Endothelial cell of hepatic sinusoid (primary cell): ENCODE results near the gene ASGR1.
"Not testable (repeated sequence)": the region's sequence is repeated elsewhere in the genome, so short reads cannot be mapped to it uniquely, and the experiment has no call there.

Source experiments
- in situ Hi-C: cut with HindIII; loops from 2 replicates; pipeline ENCODE4 v1.10.0; 2017; ENCODE audit warnings: low sequenced_read_pairs

The ASGR1 gene

DNA sequence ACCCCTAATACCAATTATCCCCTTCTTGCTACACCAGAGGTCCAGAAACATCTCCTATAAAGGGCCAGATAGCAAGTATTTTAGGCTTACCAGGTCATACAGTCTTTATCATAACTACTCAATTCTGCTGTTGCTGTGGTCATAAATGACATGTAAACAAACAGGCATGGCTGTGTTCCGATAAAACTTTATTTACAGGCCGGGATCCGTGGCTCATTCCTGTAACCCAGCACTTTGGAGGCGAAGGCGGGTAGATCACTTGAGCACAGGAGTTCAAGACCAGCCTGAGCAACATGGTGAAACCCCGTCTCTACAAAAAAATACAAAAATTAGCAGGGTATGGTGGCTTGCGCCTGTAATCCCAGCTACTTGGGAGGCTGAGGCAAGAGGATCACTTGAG is 12.3 kb downstream of the ASGR1 start:
- in situ Hi-C loops = no loop called here

DNA sequence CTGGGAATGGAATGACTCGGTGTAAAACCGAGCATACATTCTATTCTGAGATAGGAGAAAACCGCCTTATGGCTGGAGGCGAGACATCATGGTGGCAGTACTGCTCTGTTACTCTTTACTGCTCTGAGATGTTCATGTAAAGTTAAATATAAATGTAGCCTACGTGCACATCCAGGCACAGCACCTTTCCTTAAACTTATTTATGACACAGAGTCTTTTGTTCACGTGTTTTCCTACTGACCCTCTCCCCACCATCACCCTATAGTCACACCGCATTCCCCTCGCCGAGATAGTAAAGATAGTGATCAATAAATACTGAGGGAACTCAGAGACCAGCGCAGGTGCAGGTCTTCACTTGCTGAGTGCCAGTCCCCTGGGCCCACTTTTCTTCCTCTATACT is 19.6 kb downstream of the ASGR1 start:
- in situ Hi-C loops = not testable (repeated sequence)

GRCh38 chr17:7158424-7158823 is 20.7 kb downstream of the ASGR1 start:
- in situ Hi-C loops = not testable (repeated sequence)

GRCh38 chr17:7156342-7156940 is 22.7 kb downstream of the ASGR1 start:
- in situ Hi-C loops = no loop called here

DNA sequence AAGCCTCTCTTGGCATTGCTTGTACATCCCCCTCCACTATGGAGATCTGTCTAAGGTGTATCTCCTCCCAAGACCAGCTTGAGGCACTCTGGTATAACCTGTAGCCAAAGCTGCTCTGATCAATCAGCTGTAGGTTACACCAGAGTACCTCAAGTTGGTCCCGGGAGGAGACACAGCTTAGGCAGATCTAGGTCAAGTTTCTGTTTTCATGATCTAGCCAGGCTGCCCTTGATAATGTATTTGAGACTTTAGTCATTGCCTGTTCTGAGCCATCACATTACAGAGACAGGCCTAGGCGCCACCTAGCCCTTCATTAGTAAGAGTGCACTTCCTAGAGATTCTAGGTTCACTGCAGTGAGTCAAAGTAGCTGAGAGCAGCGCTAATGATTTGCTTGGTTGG is 31.4 kb downstream of the ASGR1 start:
- in situ Hi-C loops = no loop called here

DNA sequence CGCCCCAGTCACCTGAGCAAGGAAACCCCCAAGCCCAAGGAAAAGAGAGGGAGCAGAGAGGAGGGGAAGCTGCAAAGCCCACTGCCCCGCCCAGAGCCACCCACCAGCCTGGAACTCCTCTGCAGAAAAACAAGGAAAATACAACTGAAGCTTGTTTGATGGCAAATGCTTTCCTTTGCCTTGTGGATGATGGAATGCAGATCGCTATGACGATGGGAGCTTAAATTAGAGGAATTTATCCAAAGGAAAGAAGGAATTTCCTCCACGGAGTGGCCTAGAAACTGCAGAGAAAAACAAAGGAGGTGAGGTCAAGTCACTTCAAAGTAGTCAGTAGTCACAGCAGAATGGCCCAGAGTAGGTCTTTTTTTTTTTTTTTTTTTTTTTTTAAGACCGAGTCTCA is 33.1 kb downstream of the ASGR1 start:
- in situ Hi-C loops = no loop called here

- in situ Hi-C loops = no loop called here
Observed at GRCh38 chr17:7144213-7144612, 35.0 kb downstream of the ASGR1 start.

DNA sequence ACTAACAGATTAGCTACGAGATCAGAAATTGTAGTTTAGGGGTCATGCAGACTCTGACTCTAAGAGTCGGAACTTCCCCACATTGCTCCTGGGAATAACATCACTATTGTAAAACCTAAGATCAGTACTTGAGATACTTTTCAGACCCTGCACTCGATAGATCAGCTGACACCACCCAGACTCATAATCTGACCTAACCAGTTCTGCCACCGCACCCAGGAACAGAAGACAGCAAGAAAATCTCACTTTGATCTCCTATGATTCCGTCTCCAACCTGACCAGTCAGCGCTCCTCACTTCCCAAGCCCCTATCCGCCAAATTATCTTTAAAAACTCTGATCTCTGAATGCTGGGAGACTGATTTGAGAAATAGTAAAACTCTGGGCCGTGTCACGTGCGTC is 37.3 kb downstream of the ASGR1 start:
- in situ Hi-C loops = no loop called here

GRCh38 chr17:7139400-7139799 is 39.8 kb downstream of the ASGR1 start:
- in situ Hi-C loops = loop anchor here (10.0 kb wide), 2 partner anchors 85 to 225 kb away; no protein-coding TSS in a partner anchor

- in situ Hi-C loops = loop anchor here (10.0 kb wide), 2 partner anchors 84 to 224 kb away; no protein-coding TSS in a partner anchor
Observed at GRCh38 chr17:7138800-7139381, 40.3 kb downstream of the ASGR1 start.

- in situ Hi-C loops = loop anchor here (10.0 kb wide), 2 partner anchors 83 to 223 kb away; no protein-coding TSS in a partner anchor
Observed at GRCh38 chr17:7137171-7137943, 41.8 kb downstream of the ASGR1 start.

- in situ Hi-C loops = loop anchor here (10.0 kb wide), 2 partner anchors 82 to 222 kb away; no protein-coding TSS in a partner anchor
Observed at GRCh38 chr17:7136266-7136877, 42.8 kb downstream of the ASGR1 start.

DNA sequence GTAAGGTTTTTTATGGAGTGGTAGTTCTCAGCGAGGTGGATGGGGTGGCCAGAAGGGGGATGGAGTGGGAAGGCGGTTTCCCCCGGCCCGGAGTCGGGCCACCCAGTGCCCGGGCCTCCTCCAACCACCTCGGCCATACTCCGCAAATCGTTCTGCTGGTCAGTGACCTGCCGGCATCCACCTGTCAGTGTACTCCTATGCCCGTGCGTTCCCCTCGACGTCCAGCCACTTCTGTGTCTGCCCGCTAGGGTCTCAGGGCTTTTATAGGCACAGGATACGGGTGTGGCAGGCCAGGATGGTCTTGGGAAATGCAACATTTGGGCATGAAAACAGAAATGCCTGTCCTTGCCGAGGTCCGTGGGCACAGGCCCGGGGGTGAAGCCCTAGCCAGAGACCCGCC is 45.3 kb downstream of the ASGR1 start:
- in situ Hi-C loops = loop anchor here (10.0 kb wide), 2 partner anchors 79 to 219 kb away; no protein-coding TSS in a partner anchor

GRCh38 chr17:7133424-7133823 is 45.7 kb downstream of the ASGR1 start:
- in situ Hi-C loops = loop anchor here (10.0 kb wide), 2 partner anchors 79 to 219 kb away; no protein-coding TSS in a partner anchor

DNA sequence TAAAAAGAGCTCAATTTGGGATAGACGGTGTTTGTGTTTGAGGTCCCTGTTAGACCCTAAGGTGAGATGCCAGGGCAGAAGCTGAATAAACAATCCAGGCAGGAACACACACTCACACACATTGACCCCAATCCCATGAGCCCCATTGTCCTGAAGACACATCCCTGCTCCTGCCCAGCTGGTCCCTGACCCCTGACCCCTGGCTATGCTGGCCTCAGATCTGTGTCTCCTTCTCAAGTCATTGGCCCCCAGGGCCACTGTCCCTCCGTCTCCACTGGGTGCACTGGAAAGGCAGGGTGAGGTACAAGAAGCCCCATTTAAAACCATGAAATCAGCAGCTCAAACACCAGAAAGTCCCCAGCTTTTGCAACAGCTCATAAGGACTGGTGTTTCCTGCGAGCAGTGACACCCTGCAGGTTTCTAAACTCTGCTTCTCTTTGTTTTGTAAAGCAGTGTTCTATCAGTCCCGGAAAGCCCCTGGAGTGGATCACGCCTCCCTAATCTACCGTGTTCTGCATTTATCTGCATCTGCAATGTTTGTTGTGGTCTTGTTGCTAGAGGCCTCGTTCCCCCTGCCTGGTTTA is 46.6 kb downstream of the ASGR1 start:
- in situ Hi-C loops = loop anchor here (10.0 kb wide), 2 partner anchors 78 to 218 kb away; no protein-coding TSS in a partner anchor

DNA sequence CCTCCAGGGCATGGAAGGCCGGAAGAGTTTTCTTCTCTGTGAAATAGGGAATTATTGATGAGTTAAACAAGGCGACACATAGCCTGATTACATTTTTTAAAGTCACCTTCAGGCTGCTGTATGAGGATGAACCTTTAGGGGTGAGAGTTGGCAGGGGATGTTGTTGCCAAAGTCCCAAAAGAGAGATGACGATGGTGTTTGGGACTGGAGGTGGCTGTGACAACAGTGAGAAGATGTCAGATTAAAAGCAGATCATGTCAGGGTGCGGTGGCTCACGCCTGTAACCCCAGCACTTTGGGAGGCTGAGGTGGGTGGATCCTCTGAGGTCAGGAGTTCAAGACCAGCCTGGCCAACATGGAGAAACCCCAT is 47.8 kb downstream of the ASGR1 start:
- in situ Hi-C loops = loop anchor here (10.0 kb wide), 2 partner anchors 77 to 217 kb away; no protein-coding TSS in a partner anchor

GRCh38 chr17:7130621-7131422 is 48.3 kb downstream of the ASGR1 start:
- in situ Hi-C loops = loop anchor here (10.0 kb wide), 2 partner anchors 76 to 216 kb away; no protein-coding TSS in a partner anchor

DNA sequence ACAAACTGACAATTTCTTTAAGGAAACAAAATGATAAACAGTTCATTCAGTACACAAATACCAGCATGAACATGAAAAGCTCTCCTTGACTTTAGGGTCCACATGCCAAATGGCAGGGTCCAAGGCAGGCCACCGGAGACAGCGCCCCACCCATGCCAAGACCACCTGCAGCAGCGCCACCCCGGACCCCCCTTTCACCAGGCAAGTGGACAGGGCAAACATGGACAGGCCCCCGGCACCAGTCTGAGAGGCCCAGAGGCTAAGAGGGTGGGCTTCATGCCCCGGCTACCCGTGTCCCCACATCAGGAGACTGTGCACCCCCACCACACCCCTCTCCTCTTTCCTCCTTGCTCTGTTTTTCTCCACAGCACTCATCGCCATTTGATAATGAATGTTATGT is 49.9 kb downstream of the ASGR1 start:
- in situ Hi-C loops = no loop called here

- in situ Hi-C loops = no loop called here
Observed at GRCh38 chr17:7128160-7128559, 51.0 kb downstream of the ASGR1 start.

- in situ Hi-C loops = not testable (repeated sequence)
Observed at GRCh38 chr17:7127501-7127900, 51.7 kb downstream of the ASGR1 start.
